LoVo (cell line): ENCODE results near the gene THOP1.

ENCODE experiments used
- DNase-seq: peaks from one replicate; pipeline ENCODE4 v3.0.0-alpha.2; 2016; ENCODE audit warnings: low spot score

Gene THOP1

DNA sequence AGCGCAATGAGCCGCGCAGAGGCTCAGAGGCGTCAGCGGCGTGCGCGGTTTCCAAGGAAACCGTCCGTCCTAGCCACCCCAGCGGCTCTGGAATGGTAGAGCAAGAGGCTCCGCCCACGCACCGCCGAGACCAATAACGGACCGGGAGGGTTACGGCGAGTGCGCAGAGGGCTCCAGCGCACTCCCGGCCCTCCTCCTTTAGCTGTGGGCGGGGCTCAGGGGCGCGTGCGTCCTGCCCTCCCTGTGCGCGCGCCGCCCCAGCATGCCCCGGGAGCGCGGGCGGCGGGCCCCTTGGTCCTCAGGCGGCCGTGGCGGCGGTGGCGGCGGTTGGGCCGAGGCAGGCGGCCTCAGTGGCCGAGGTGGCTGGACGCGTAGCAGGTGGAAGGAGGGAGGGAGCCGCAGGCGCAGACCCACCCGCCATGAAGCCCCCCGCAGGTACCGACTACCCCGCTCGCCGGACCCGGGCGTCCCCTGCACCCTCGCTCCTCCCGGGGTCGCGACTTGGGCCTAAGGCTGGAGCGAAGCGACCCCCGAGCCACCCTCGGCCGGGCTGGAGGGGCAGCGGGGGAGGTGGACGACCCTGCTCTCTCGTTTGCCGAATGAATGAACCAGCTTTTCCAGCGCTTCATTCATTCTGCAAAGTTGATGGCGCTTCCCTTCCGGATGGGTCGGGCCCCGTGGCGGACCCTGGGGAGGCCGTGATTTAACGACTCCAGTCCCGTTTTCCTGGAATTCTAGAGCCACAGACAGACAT lies at the start of gene THOP1:
Gene THOP1 (plus strand): TSS at position 260 of the 754 bp plus-strand sequence. CDS start 160 bp downstream, at position 420.
- peak; percentile 98 for DNase-seq

DNA sequence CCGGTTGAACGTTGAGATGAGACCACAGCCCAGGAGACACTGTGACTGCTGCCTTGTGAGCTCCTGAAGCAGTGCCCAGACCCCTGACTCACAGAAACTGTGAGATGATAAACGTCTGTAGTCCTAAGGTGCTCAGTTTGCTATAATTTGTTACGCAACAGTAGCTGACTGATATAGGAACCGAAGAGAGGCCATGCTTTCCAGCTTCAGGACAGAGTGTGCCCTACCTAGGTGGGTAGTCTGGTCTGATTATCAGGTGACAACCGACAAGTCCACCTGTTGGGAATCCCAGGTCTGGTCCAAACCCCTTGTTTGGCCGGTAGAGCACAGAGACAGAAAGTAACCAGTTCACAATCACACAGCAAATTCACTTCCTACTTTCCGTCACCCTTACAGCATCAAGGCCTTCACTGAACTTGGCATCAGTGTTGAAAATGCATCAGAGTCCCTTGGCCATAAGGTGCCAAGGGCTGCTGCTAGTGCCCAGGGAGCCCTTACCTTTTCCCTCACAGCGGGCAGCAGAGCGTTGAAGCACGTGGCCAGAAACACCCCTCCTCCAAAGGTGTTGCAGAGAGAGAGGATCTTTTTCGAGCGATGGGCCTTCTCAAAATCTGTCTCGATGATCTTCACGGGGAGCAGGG lies 48.6 kb upstream of the THOP1 start:
- no peak for DNase-seq

DNA sequence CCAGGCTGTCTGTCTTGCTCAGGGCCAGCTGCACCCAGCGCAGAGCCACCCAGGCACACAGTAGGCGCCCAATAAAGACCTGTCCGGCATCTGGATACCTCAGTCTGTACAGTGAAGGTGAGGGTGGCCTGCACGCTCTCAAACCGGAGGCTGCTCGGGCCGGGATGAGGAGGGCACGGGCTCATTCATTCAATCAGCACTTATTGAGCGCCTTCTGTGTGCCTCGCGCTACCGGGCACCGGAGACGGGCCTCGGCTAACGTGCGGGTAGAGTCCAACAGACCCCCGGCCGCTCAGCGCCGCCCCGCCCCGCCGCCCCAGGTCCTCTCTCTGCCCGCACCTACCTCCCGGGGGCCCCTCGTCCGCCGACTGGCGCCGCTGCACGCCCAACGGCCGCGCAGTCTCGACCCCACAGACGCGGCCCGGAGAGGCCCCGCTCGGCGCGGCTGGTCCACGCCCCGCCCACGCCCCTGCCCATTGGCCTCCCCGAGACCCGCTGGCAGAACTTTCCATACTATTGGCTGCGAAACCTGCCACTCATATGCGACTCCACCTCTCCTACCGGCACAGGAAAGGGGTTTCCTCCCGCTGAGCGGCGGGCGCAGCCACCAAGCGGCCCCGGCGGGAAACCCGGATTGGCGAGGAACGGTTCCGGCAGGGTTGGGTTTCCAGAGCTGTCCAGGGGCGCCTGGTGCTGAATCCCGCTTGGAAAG lies 45.5 kb upstream of the THOP1 start, which contains the start of gene SLC39A3:
Gene SLC39A3 (minus strand): TSS at position 416 of the 712 bp plus-strand sequence. CDS start 2,760 bp downstream, outside the sequence.
- peak; percentile 97 for DNase-seq

DNA sequence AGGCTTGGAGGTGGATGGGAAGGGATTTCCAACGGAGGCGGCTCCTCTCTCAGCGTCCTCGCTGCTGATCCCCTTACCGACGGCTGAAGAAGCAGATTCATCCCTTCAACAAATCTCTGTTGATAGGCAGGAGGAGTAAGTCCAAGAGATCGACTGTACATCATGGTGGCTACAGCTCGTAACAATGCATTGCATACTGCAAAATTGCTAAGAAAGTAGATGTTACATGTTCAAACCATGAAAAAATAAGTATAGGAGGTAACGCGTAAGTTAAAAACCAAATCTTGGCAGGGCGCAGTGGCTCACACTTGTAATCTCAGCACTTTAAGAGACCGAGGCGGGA lies 45.0 kb upstream of the THOP1 start:
- no peak for DNase-seq

DNA sequence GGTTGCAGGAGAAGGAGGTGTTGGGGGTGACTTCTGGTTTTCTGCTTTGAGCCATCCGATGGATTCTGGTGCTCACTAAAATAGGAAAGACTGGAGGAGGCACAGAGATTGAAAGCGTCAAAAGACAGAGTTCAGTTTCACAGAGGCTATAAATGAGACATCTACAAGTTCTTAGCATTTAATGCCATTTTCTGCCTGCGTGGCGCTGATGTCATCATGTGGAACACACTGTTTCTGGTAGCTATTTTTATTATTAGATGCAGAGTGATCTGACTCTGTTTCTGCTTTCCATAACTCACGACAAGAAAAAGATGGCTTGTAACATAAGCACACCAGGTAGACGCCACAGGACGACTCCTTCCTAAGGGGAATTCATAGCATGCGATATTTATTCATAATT lies 42.2 kb upstream of the THOP1 start:
- no peak for DNase-seq

DNA sequence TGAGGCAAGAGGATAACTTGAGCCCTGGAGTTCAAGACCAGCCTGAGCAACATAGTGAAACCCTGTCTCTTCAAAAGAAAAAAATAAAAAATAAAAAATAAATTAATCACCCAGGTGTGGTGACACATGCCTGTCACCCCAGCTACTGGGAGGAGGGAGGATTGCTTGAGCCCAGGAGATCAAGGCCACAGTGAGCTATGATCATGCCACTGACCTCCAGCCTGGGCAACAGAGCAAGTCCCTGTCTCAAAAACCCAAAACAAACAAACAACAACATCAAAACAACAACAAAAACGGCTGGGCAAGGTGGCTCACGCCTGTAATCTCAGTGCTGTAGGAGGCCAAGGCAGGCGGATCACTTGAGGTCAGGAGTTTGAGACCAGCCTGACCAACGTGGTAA lies 41.2 kb upstream of the THOP1 start:
- DNase-seq, result no peak

DNA sequence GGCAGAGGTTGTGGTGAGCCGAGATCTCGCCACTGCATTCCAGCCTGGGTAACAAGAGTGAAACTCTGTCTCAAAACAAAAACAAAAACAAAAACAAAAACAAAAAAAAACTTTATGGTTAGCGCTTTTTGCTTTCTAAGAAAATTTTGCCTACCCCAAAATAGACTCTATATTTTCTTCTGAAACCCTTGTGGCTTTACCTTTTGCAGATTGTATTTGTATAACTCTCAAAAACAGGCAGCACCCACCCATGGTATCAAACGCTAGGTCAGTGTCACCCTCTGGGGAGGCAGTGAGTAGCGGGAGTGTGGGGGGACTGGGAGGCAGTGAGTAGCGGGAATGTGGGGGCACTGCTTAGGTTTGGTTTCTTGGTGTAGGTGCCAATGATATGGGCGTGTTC lies 38.0 kb upstream of the THOP1 start:
- no peak for DNase-seq

DNA sequence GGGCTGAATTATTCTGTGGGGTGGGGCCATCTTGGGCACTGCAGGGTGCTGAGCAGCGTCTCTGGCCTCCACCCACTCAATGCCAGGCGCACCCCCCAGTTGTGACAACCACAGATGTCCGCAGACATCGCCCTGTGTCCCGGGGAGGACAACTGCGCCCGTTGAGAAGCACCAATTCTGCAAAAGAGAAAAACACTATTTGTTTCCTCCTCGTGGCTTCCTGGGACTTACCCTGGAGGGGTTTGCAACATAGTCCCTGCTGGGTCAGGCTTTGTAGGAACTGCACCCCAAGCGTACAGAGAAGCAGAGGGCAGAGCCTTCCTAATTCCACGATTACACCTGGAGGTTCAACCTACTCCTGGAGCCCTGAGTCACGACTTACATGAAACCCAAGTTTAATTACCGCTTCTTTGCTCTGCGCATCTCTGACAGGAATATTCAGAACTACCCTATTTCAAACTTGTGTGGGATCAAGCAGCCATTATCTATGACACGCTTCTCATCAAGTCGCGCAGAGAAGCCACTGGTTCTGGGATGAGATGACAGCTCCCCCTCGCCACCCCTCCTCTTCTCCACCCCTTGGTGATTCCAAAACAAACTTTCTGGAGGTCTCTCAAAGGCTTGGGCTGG lies 34.4 kb upstream of the THOP1 start:
- DNase-seq, result no peak

DNA sequence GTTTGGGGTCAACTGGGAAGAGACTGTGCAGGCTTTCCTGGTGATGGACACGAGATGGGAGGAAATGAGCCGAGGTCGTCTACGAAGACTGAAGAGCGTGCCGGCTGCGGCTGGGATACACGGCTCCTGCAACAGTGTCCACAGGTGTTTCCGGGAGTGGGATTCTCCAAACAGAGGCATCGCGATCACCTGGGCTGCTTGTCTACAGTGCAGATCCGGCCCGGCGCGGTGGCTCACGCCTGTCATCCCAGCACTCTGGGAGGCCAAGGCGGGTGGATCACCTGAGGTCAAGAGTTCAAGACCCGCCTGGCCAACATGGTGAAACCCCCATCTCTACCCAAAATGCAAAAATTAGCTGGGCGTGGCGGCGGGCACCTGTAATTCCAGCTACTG lies 33.9 kb upstream of the THOP1 start:
- no peak for DNase-seq

DNA sequence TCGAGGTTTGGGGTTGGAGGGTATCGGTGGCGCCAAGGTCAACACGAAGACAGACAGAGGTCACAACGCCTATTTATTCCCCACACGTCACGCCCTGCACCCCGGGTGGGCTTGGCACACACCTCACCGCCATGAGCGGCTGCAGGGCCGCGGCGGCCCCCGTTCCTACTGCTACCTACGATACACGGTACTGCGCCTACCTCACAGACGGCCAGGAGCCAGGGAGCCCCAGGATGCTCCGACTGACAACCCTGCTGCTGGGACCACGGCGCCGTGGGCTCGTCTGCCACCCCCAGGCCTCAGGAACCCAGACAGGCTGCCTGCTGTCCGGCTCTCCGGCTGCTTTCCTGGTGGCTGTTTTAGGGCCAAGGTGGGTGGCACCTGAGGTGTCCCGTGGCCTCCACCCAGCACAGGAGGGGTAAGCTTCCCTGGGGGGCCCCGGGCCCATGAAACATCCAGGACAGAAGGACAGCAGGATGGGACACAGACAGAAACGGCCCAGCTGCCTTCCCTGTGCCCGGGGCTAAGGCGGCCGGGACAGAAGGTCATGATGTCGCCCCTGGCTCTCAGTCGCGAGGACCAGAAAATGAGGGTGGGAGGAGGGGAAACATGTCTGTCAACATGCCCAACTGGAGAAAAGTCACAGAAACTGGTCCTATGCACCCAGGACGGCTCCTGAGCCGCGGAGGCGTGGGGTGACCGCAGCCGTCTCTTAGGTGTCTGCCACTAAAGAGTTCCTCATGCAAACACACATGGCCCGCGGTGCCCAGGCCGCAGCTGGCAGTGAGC lies 30.4 kb upstream of the THOP1 start:
- DNase-seq, result no peak

DNA sequence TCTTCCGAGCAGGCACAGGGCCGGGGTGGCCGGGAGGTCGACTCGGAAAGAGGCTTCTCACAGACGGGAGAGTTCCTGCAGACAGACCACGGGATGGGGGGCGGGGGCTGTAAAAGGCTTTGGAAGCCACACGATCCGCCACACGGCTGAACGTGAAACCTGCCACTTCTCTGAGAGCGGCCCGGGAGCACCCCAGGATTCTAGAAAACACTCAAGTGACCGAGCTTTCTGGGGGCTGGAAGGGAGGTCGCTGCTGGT lies 29.9 kb upstream of the THOP1 start:
- DNase-seq, result no peak

DNA sequence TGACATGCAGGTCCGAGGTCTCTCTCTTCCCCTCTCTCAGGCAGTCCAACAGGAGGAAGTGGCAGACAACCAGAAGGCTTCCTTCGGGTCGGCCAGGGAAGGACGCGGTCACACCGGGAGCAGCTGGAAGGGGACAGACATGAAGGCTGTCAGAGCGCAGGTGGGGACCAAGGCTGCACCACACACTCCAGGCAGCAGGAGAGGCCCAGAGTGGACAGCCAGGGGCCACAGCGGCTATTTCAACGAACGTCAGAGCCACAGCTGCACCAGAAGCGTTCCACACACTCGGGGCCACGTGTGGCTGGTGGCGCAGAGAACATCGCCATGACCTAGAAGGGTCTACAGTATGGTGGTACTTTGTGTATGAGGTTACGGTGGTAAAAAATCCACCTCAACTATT lies 29.5 kb upstream of the THOP1 start:
- no peak for DNase-seq

DNA sequence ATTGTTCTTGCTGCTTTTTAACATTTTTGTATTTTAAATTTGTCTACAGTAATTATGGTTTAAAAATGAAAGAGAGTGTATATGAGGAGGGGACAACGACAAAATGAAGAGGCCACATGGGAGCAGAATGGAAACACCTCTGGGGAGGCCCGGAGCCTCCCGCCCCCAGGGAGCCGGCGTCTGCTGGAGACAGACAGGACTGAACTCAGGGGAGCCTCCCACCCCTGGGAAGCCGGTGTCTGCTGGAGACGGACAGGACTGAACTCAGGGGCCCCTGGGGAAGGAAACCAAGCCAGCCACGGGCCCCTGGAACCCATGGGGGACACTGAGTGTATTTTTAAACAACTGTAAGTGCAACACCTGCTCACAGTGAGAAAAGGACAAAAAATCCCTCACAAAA lies 28.8 kb upstream of the THOP1 start:
- no peak for DNase-seq

DNA sequence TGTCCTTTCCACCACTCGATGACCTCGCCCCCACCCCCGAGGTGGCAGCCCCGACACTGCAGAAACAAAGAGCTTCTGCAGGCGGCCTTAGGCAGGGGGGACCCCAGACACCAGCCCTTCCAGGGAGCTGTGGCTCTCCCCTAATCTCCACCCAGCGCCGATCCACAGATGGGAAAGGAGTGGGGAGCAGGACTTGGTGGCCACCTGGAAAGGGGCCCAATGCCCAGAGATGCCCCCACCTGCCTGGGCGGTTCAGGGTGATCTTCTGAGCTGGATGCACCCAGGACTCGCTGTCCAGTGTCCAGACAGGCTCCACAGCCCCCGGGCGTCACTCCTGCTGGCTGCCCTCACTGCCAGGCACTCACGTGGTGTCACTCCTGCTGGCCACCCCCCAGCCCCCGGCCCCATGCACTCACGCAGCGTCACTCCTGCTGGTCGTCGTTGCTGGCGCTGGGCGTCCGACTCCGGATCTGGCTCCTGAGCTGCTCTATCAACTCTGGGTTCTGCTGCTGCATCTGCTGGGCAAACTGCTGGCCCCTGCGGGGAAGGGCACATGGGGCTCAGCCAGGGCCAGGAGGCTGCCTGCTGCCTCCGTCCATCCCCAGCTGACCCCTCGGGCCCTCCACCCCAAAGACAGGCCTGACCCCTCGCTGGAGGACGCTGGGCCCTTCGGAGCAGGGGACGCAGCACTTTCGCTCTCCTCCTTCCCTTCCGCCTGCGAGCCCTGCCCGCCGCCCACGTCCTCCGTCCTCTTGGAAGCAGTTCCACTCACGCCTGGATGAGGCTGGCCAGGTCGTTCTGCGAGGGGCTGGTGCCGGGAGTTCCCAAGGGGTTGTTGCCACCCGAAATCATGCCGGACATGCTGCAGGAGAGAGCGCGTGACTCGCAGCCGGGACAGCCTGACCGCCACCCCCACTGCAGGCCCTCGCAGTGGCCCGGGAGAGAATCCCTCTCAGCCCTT lies 28.1 kb upstream of the THOP1 start:
- DNase-seq, result no peak

DNA sequence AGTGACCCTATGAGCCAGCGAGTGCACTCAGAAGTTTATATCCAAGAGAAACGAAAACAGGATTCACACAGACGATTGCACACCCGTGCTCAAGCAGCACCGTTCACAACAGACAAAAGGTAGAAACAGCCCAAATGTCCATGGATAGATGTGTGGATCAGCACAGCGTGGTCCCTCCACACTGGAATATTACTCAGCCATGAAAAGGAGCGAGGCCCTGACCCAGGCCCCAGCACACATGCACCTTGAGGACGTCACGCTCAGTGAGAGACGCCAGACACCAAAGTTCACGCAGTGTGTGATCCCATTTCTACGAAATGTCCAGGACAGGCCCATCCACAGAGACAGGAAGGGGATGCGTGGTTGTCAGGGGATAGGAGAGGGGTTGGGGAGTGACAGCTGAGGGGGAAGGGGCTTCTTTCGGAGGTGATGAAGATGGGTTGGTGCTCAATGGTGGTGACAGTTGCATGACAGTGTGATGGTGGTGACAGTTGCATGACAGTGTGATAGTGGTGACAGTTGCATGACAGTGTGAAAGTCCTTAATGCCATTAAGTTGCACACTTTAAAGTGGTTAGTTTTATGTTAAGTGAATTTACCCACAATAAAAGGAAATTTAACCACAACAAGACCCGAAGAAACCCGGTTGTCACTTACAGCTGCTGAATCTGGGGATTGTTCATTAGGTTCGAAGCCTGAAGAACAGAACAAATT lies 26.5 kb upstream of the THOP1 start:
- no peak for DNase-seq

DNA sequence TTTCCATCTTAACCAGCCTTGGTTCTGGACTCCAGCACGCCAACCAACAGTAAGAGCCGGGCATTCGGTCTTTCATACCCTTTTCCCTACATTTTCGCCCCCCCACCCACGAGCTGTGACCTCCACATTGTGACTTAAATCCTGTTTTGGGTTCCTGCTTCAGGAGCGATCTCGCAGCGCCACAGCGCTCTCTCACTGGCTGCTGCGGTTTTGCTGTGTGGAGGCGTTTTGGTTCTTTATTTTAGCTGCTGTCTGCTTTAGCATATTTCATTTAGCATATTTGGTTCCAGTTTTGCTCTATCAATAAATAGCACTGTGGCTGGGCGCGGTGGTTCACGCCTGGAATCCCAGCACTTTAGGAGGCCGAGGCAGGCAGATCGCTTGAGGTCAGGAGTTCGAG lies 25.9 kb upstream of the THOP1 start:
- DNase-seq, result no peak

DNA sequence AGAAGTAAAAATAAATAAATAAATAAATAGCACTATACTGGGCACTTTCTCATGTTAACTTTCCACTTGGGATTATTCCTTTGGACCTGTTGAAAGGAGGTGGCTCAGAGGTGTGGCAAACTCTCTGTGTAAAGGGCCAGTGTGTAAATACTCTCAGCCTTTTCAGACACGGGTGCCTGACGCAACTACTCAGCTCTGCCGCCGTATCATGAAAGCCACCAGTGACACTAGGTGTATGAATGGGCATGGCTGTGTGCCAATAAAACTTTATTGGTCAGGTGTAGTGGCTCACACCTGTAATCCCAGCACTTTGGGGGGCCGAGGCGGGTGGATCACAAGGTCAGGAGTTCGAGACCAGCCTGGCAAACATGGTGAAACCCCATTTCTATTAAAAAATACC lies 25.3 kb upstream of the THOP1 start:
- DNase-seq, result no peak

DNA sequence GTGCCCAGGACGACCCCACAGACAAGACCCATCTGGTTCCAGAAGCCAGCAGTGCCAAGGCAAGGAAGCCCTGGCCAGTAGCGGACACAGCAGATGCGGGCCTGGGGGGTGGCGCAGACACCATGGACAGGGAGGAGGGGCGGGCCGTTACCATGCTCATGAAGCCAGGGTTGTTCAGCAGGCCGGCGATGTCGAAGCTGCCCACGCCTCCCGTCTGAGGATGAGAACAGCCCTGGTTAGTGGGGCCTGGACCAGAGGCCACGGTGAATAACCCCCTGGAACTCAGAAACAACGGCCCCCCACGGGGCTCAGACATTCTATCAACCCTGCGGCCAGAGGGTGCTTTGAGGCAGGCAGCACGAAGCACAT lies 24.0 kb upstream of the THOP1 start:
- no peak for DNase-seq

DNA sequence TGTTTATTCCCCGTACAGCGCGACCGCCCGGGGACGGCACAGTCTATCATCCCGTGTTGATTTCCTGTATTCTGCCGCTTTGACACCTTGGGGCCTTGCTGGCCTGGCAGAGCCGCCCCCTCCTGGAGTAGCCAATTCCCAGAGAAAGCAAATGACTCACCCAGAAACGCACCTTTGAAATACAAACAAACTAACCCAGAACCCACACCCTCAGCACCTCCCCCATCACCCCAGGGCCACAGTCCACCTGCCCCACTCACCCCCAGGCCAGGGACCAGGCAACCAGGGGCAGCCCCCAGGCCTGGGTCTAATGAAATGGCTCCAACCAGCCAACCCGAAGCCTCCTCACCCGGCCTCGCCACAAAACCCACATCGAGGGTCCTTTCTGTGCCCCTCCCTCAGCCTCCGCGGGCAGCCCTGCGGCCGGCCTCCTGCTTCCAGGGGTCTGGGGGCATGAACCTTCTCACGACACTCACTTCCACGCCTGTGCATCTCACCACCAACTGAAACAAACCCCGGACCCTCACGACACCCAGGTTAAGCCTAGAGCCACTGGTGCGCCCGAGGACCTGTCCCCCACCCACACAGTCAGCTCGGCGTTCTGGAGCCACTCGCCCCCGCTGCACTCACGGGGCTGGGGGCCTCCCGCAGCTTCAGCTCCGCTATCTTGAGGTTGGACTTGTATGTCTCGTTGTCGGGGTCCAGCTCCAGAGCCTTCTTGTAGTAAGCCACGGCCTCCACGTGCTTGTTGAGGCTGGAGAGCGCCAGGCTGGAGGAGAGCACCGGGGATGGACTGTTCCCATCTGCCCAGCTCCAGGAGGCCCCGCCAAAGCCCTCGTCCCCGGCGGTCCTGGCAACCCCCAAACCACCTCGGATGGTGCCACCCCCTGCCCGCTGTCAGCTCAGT lies 23.2 kb upstream of the THOP1 start:
- no peak for DNase-seq
